Stimulated activated CD8-positive, alpha-beta memory T cell treated with anti-CD3 and anti-CD28 coated beads, Interleukin-12 subunit alpha, Interleukin-12 subunit beta, amount 100 ng/mL, for 24 hours (primary cell): Measurements from ENCODE around the gene KDM2A.

Source experiments
- DNase-seq: peaks from one replicate; pipeline ENCODE4 v3.0.0-alpha.2; 2020; ENCODE audit errors: extremely low read depth

Gene KDM2A

GRCh38 chr11:67301313-67301921, 182.4 kb downstream of the KDM2A start:
- DNase-seq: no peak

- no peak for DNase-seq
Measured at GRCh38 chr11:67301951-67302516, 183.0 kb downstream of the KDM2A start.

GRCh38 chr11:67302571-67303131, 183.6 kb downstream of the KDM2A start:
- DNase-seq: no peak

GRCh38 chr11:67303132-67303834, 184.2 kb downstream of the KDM2A start, which contains the start of gene SSH3:
TSS of gene SSH3 (plus strand) at chr11:67303530. CDS start at chr11:67303626, 96 bp downstream.
- DNase-seq: no peak

GRCh38 chr11:67303835-67304411, 184.9 kb downstream of the KDM2A start:
- DNase-seq: no peak

GRCh38 chr11:67304511-67305113, 185.5 kb downstream of the KDM2A start:
- no peak for DNase-seq

GRCh38 chr11:67306769-67307544, 187.9 kb downstream of the KDM2A start:
- no peak for DNase-seq

GRCh38 chr11:67307545-67308001, 188.5 kb downstream of the KDM2A start:
- DNase-seq: no peak
